ENCODE measurements around the gene TGIF2. TPM values are rescaled to one million over a fixed set of nuclear protein-coding genes. Genes with fewer than 3 reads are reported as not detected.

The TGIF2 gene
- total and polyA plus RNA-seq, 11 donors = 2.1 to 14.9 (median 7.9) TPM

DNA sequence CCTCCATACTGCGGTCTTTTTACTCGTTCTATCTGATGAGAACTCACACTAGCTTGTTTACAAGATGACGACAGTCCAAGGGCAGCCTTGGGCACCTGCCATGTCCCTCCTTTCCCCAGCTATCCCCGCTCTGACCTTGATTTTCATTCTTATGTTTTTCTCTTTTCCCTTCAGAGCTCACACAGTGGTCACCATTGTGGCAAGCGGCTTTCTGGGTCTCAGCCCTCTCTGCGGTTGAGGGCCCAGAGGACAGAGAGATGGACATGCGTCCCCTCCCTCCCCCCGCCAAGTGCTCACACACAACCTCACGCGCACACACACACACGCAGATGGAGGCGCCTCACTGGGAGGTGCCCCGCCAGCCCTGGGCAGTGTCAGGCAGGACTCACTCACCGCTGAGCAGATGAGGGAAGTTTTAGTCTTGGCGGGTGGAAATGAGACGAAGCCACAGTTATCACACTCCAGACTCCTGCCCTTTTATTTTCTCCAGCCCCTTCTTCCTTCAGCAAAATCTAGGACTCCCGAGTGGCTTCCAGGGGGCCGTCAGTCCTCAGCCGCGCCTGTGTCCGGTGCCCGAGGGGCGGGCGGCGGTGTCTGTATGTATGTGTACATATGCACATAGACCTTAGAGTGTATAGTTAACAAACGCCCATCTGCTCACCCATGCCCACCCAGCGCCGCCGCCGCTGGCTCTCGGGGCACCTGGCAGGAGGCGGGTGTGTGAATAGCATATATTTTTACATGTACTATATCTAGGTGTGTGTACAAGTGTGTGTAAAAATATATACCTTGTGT lies 45.9 kb upstream of the TGIF2 start:
- intact Hi-C loops (cut with DNase I) = no loop called here
- H3K27ac ChIP-seq = peak overlapping the region in 1 of 12 donors; percentile 86
- H3K9me3 ChIP-seq = no peaks in the 10 kb centered on the region
- H3K4me1 ChIP-seq = peaks cover 0 to 11% (median 5%) of the 10 kb centered on the region in 12 donors
- no peak overlapping the region for H3K4me3 ChIP-seq
- no peak for DNase-seq
- peaks cover 0 to 66% (median 50%) of the 10 kb centered on the region in 9 donors for H3K36me3 ChIP-seq
- WGBS, 4 donors = 81 to 88% (median 85%) methylated on average over 32 of the region's 32 CpGs
- peak in 1 of 4 donors; percentile 19 for ATAC-seq
- TF ChIP-seq POLR2A (IDR thresholded peaks at IDR 0.05) = no peak
- TF ChIP-seq, protein P1, sequence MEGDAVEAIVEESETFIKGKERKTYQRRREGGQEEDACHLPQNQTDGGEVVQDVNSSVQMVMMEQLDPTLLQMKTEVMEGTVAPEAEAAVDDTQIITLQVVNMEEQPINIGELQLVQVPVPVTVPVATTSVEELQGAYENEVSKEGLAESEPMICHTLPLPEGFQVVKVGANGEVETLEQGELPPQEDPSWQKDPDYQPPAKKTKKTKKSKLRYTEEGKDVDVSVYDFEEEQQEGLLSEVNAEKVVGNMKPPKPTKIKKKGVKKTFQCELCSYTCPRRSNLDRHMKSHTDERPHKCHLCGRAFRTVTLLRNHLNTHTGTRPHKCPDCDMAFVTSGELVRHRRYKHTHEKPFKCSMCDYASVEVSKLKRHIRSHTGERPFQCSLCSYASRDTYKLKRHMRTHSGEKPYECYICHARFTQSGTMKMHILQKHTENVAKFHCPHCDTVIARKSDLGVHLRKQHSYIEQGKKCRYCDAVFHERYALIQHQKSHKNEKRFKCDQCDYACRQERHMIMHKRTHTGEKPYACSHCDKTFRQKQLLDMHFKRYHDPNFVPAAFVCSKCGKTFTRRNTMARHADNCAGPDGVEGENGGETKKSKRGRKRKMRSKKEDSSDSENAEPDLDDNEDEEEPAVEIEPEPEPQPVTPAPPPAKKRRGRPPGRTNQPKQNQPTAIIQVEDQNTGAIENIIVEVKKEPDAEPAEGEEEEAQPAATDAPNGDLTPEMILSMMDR (IDR thresholded peaks at IDR 0.05) = no peak
- no peaks in the 10 kb centered on the region for H3K27me3 ChIP-seq

DNA sequence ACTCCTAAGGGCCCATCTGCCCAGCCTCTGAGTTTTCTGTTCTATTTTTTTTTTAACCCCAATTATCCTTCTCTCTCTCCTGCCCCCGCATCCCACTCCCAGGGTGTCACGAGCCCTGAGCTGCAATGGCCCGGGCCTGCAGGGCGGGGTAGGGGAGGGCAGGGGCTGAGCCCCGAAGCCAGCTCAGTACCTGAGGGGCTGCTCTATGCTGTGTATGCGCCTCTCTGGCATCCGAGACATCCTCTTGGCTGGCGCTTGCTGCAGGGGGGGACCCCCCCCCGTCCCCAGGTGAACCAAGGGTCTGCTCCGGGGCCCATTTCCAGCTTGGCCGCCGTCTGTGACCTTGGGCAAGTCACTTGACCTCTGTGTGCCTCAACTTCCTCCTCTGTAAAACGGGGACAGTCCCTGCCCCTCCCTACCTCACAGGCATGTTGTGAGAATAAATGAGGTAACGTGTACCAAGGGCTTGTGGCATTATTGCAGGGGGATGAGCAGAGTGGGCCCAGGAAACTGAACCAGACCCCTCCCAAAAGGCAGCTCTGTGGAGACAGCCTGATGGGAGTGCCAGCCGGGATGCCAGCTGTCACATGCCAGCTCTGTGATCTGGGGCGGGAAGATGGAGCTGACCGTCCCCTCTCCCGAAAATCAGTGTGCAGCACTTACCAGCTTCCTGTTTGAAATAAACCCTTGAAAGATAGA lies 45.1 kb upstream of the TGIF2 start:
- peaks cover 0 to 58% (median 50%) of the 10 kb centered on the region in 9 donors for H3K36me3 ChIP-seq
- H3K27me3 ChIP-seq = no peaks in the 10 kb centered on the region
- H3K4me3 ChIP-seq = no peak overlapping the region
- WGBS, 4 donors = 84 to 89% (median 84%) methylated on average over 10 to 18 of the region's 18 CpGs
- no peaks in the 10 kb centered on the region for H3K9me3 ChIP-seq
- peaks cover 0 to 6% (median under 1%) of the 10 kb centered on the region in 12 donors for H3K4me1 ChIP-seq
- H3K27ac ChIP-seq = peak overlapping the region in 1 of 12 donors; percentile 86
- ATAC-seq = peak in 2 of 4 donors; percentile 3 to 7
- no peak for DNase-seq
- TF ChIP-seq POLR2A (IDR thresholded peaks at IDR 0.05) = no peak
- TF ChIP-seq, protein P1 (IDR thresholded peaks at IDR 0.05) = no peak
- intact Hi-C loops (cut with DNase I) = no loop called here

DNA sequence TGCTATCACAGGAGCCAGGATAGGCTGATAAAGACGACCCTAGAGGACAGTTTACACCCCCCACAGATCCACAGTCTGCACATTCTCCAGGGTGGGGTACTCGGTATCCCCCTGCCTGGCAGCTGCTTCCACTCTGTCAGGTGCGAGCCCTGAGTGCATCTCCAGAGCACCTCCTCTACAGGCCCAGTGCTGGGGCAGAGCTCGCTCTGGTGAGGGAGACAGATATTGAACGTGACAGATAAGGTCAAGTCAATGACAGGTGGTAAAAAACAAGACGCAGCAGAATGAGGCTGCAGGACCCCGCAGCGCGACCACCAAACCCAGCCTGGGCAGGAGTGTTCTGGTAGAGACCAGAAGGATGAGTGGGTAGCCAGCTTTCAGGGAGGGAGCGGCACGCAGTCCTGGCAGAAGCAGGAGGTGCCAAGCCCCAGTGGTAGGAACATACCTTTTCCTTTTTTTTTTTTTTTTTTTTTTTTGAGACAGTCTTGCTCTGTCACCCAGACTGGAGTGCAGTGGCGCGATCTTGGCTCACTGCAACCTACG lies 44.5 kb upstream of the TGIF2 start:
- Histone ChIP-seq H3K4me1 (peaks cover 0 to 2% (median 0%) of the 10 kb centered on the region in 12 donors), H3K27me3 (no peaks in the 10 kb centered on the region), H3K27ac (peak overlapping the region in 1 of 12 donors; percentile 86), H3K36me3 (peaks cover 0 to 52% (median 46%) of the 10 kb centered on the region in 9 donors), H3K9me3 (no peaks in the 10 kb centered on the region), H3K4me3 (no peak overlapping the region)
- TF ChIP-seq, protein P1 (IDR thresholded peaks at IDR 0.05) = no peak
- no peak for TF ChIP-seq POLR2A (IDR thresholded peaks at IDR 0.05)
- 72 to 81% (median 75%) methylated on average over 13 to 14 of the region's 14 CpGs for WGBS, 4 donors
- ATAC-seq = peak in 3 of 4 donors; percentile 9 to 22 (median 11)
- intact Hi-C loops (cut with DNase I) = no loop called here
- no peak for DNase-seq

DNA sequence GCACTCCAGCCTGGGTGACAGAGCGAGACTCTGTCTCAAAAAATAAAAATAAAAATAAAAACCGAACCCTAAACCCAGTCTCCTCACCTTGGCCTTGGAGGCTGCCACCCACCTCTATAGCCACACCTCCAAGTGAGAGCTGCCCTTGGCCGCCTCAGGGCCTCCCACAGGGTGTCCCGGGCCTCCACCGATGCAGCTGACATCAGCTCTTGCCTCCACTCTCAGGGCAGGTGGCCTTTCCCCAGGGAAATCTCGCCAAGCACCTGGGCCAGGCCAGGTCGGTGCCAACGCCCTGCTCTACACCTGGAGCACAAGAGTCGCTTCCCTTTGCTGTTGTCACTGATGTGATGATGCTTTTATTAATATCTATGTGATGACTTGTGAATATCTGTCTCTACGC lies 41.0 kb upstream of the TGIF2 start:
- Histone ChIP-seq H3K9me3 (no peaks in the 10 kb centered on the region), H3K4me3 (no peak overlapping the region), H3K36me3 (peaks cover 0 to 17% (median 13%) of the 10 kb centered on the region in 9 donors), H3K27ac (no peak overlapping the region), H3K4me1 (no peaks in the 10 kb centered on the region), H3K27me3 (no peaks in the 10 kb centered on the region)
- WGBS, 4 donors = 86 to 93% (median 91%) methylated on average over 10 of the region's 10 CpGs
- ATAC-seq = no peak
- intact Hi-C loops (cut with DNase I) = no loop called here
- no peak for DNase-seq
- no peak for TF ChIP-seq POLR2A (IDR thresholded peaks at IDR 0.05)
- TF ChIP-seq, protein P1 (IDR thresholded peaks at IDR 0.05) = no peak

All from heart left ventricle (tissue), 16 donors.